ENCODE data around the gene LUC7L.

Gene LUC7L

GRCh38 chr16:143456-143855 lies 85.8 kb downstream of the LUC7L start:
- Histone ChIP-seq H3K9me3 (ENCODE audit: insufficient read depth, low read length) (no peaks in the 10 kb centered on the region; the same call in 1 of the 2 replicates), H3K27ac (ENCODE audit: low read length) (no peak overlapping the region), H3K36me3 (replicated peaks; ENCODE audit: low read depth, low read length) (no peaks in the 10 kb centered on the region), H4K20me1 (ENCODE audit: insufficient read depth, low read length) (no peaks in the 10 kb centered on the region), H3K79me2 (ENCODE audit: low read length) (no peaks in the 10 kb centered on the region), H3K4me1 (ENCODE audit: low read length) (no peaks in the 10 kb centered on the region), H3K4me3 (ENCODE audit: low read length) (no peak overlapping the region), H3K27me3 (ENCODE audit: low read depth, low read length) (no peaks in the 10 kb centered on the region), H3K9ac (ENCODE audit: low read length) (no peak overlapping the region), H2AFZ (ENCODE audit: low read depth, low read length) (no peak overlapping the region), H3K4me2 (ENCODE audit: low read length) (no peak overlapping the region)
- TF ChIP-seq EZH2phosphoT487 (IDR thresholded peaks at IDR 0.05; ENCODE audit: low read depth), result no peak
- TF ChIP-seq, protein P1, sequence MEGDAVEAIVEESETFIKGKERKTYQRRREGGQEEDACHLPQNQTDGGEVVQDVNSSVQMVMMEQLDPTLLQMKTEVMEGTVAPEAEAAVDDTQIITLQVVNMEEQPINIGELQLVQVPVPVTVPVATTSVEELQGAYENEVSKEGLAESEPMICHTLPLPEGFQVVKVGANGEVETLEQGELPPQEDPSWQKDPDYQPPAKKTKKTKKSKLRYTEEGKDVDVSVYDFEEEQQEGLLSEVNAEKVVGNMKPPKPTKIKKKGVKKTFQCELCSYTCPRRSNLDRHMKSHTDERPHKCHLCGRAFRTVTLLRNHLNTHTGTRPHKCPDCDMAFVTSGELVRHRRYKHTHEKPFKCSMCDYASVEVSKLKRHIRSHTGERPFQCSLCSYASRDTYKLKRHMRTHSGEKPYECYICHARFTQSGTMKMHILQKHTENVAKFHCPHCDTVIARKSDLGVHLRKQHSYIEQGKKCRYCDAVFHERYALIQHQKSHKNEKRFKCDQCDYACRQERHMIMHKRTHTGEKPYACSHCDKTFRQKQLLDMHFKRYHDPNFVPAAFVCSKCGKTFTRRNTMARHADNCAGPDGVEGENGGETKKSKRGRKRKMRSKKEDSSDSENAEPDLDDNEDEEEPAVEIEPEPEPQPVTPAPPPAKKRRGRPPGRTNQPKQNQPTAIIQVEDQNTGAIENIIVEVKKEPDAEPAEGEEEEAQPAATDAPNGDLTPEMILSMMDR (IDR thresholded peaks at IDR 0.05; ENCODE audit: low read depth, low read length), result no peak

DNA sequence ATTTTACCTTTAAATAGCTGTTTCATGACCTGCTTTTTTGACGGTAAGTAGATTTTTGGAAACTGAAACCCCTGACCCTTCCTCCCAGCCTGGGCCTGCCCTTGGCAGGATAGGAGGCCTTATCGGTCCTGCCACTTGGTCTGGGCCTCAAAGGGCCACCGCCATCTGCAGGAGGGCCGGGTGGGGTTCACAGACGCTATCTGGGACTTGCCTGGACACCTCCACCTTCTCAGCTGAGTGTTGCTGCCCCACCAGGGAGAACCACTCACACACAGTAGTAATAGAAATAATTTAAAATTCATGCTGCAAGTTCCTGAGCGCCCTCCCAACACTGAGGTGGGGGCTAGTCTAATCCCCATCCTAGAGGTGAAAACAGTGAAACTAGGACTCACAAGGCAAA lies 86.2 kb downstream of the LUC7L start:
- H3K9me3 ChIP-seq (ENCODE audit: insufficient read depth, low read length), result no peaks in the 10 kb centered on the region; the same call in 1 of the 2 replicates
- no peak overlapping the region for H3K4me2 ChIP-seq (ENCODE audit: low read length)
- H3K4me3 ChIP-seq (ENCODE audit: low read length), result no peak overlapping the region
- H3K9ac ChIP-seq (ENCODE audit: low read length), result no peak overlapping the region
- no peaks in the 10 kb centered on the region for H3K4me1 ChIP-seq (ENCODE audit: low read length)
- no peak overlapping the region for H2AFZ ChIP-seq (ENCODE audit: low read depth, low read length)
- H3K27ac ChIP-seq (ENCODE audit: low read length), result no peak overlapping the region
- peaks cover 1% of the 10 kb centered on the region for H3K79me2 ChIP-seq (ENCODE audit: low read length)
- no peaks in the 10 kb centered on the region for H4K20me1 ChIP-seq (ENCODE audit: insufficient read depth, low read length)
- H3K27me3 ChIP-seq (ENCODE audit: low read depth, low read length), result no peaks in the 10 kb centered on the region
- H3K36me3 ChIP-seq (replicated peaks; ENCODE audit: low read depth, low read length), result no peaks in the 10 kb centered on the region
- no peak for TF ChIP-seq EZH2phosphoT487 (IDR thresholded peaks at IDR 0.05; ENCODE audit: low read depth)
- TF ChIP-seq, protein P1 (IDR thresholded peaks at IDR 0.05; ENCODE audit: low read depth, low read length), result no peak

GRCh38 chr16:142405-142967 lies 86.8 kb downstream of the LUC7L start:
- no peaks in the 10 kb centered on the region for H3K27me3 ChIP-seq (ENCODE audit: low read depth, low read length)
- no peak overlapping the region for H3K4me3 ChIP-seq (ENCODE audit: low read length)
- H3K27ac ChIP-seq (ENCODE audit: low read length), result no peak overlapping the region
- no peaks in the 10 kb centered on the region for H4K20me1 ChIP-seq (ENCODE audit: insufficient read depth, low read length)
- no peaks in the 10 kb centered on the region for H3K36me3 ChIP-seq (replicated peaks; ENCODE audit: low read depth, low read length)
- no peaks in the 10 kb centered on the region; the same call in 1 of the 2 replicates for H3K9me3 ChIP-seq (ENCODE audit: insufficient read depth, low read length)
- H3K4me1 ChIP-seq (ENCODE audit: low read length), result peaks cover under 1% of the 10 kb centered on the region; the same call in 1 of the 2 replicates
- peaks cover 7% of the 10 kb centered on the region for H3K79me2 ChIP-seq (ENCODE audit: low read length)
- H3K9ac ChIP-seq (ENCODE audit: low read length), result no peak overlapping the region
- TF ChIP-seq, protein P1 (IDR thresholded peaks at IDR 0.05; ENCODE audit: low read depth, low read length), result no peak
- TF ChIP-seq EZH2phosphoT487 (IDR thresholded peaks at IDR 0.05; ENCODE audit: low read depth), result no peak
- H3K4me2 ChIP-seq (ENCODE audit: low read length), result no peak overlapping the region
- H2AFZ ChIP-seq (ENCODE audit: low read depth, low read length), result no peak overlapping the region

GRCh38 chr16:140175-140857 lies 88.9 kb downstream of the LUC7L start:
- TF ChIP-seq EZH2phosphoT487 (IDR thresholded peaks at IDR 0.05; ENCODE audit: low read depth), result no peak
- TF ChIP-seq, protein P1 (IDR thresholded peaks at IDR 0.05; ENCODE audit: low read depth, low read length), result no peak
- H2AFZ ChIP-seq (ENCODE audit: low read depth, low read length), result no peak overlapping the region
- no peaks in the 10 kb centered on the region; the same call in 1 of the 2 replicates for H3K9me3 ChIP-seq (ENCODE audit: insufficient read depth, low read length)
- no peaks in the 10 kb centered on the region for H4K20me1 ChIP-seq (ENCODE audit: insufficient read depth, low read length)
- H3K4me2 ChIP-seq (ENCODE audit: low read length), result no peak overlapping the region
- peaks cover 27% of the 10 kb centered on the region for H3K79me2 ChIP-seq (ENCODE audit: low read length)
- peaks cover 4% of the 10 kb centered on the region for H3K36me3 ChIP-seq (replicated peaks; ENCODE audit: low read depth, low read length)
- H3K27ac ChIP-seq (ENCODE audit: low read length), result no peak overlapping the region
- no peak overlapping the region for H3K4me3 ChIP-seq (ENCODE audit: low read length)
- no peak overlapping the region for H3K9ac ChIP-seq (ENCODE audit: low read length)
- H3K27me3 ChIP-seq (ENCODE audit: low read depth, low read length), result no peaks in the 10 kb centered on the region
- H3K4me1 ChIP-seq (ENCODE audit: low read length), result peaks cover 5% of the 10 kb centered on the region
